HepG2 (cell line): ENCODE results near the gene ZNF740. TPM values are rescaled to one million over a fixed set of nuclear protein-coding genes. Genes with fewer than 3 reads are reported as not detected.

ENCODE experiments used
- CSRNP2 ChIP-seq: sonication (generic); formaldehyde crosslinking; conservative IDR thresholded peaks from 2 replicates; pipeline ENCODE4 v1.8.0; 2022; ENCODE audit warnings: low read depth, missing genetic modification reagents
- ELF1 ChIP-seq: sonication (generic); formaldehyde crosslinking; IDR thresholded peaks from 2 replicates; pipeline ENCODE4 v1.4.0; 2020; ENCODE audit warnings: missing genetic modification reagents
- JDP2 ChIP-seq: sonication (generic); formaldehyde crosslinking; IDR thresholded peaks from 2 replicates; pipeline ENCODE4 v1.8.1; 2022; ENCODE audit warnings: missing genetic modification reagents, borderline replicate concordance
- KAT8 ChIP-seq: IDR thresholded peaks from 2 replicates; pipeline ENCODE4 v1.6.1; 2016; ENCODE audit warnings: missing genetic modification reagents, missing compliant biosample characterization
- KIAA2018 ChIP-seq: sonication (generic); formaldehyde crosslinking; IDR thresholded peaks from 2 replicates; pipeline ENCODE4 v1.5.0; 2020; ENCODE audit warnings: mild to moderate bottlenecking, missing genetic modification reagents, borderline replicate concordance
- KLF11 ChIP-seq: IDR thresholded peaks from 2 replicates; pipeline ENCODE4 v1.6.1; 2016; ENCODE audit warnings: missing compliant biosample characterization
- RFXANK ChIP-seq: IDR thresholded peaks from 2 replicates; pipeline ENCODE4 v1.6.1; 2016
- TFAP4 ChIP-seq: sonication (generic); IDR thresholded peaks from 2 replicates; pipeline ENCODE4 v1.6.1; 2016; ENCODE audit warnings: low read depth, borderline replicate concordance
- TSC22D2 ChIP-seq: sonication (generic); formaldehyde crosslinking; IDR thresholded peaks from 2 replicates; pipeline ENCODE4 v1.5.1; 2020; ENCODE audit warnings: missing genetic modification reagents, mild to moderate bottlenecking, borderline replicate concordance
- YY1 ChIP-seq: IDR thresholded peaks from 2 replicates; pipeline ENCODE4 v1.6.1; 2011; ENCODE audit warnings: low read length, low read depth, moderate library complexity, mild to moderate bottlenecking; ENCODE audit not compliant: insufficient read depth, insufficient replicate concordance
- ZNF333 ChIP-seq: sonication (generic); formaldehyde crosslinking; IDR thresholded peaks from 2 replicates; pipeline ENCODE4 v1.4.0; 2020; ENCODE audit warnings: mild to moderate bottlenecking, missing genetic modification reagents, borderline replicate concordance
- polyA plus RNA-seq, 8 experiments: library from polyadenylated mRNA; depleted of rRNA in 3 of 8; stranded (reverse) in 7 of 8; unstranded in 1 of 8; fragments of >200 nt; fragmentation: Illumina TruSeq in 4 of 8; extraction: Trizol in 4 of 8; gene quantifications; 2 replicates each; pipeline versions ENCODE4 v1.2.1 to v1.2.3, GENCODE V29; 2011 to 2016; ENCODE audit warnings: low read depth in 4 of 8, missing spikeins in 1 of 8, mixed read lengths in 1 of 8; ENCODE audit not compliant: insufficient read depth in 1 of 8
- total RNA-seq, 5 experiments: library from RNA; depleted of rRNA; stranded (reverse); fragments of >200 nt; fragmentation: Illumina TruSeq; extraction: Trizol; gene quantifications; 2 replicates each; pipeline ENCODE4 v1.2.3, GENCODE V29; 2016; ENCODE audit warnings: low read depth in 1 of 5
- TF ChIP-seq, protein P1 (sequence below): sonication (generic); formaldehyde crosslinking; IDR thresholded peaks from 2 replicates; pipeline ENCODE4; 2020; ENCODE audit warnings: missing genetic modification reagents, mild to moderate bottlenecking, borderline replicate concordance
- TF ChIP-seq, protein P2 (sequence below): sonication (generic); formaldehyde crosslinking; IDR thresholded peaks from 2 replicates; pipeline ENCODE4 v1.4.0; 2020; ENCODE audit warnings: mild to moderate bottlenecking, missing genetic modification reagents
- TF ChIP-seq, protein P3 (sequence below): sonication (generic); formaldehyde crosslinking; IDR thresholded peaks from 2 replicates; pipeline ENCODE4 v1.5.0; 2020; ENCODE audit warnings: mild to moderate bottlenecking, missing genetic modification reagents, moderate library complexity

Gene ZNF740
- total and polyA plus RNA-seq, 2 of the 13 experiments (the other 11 are each of a cell fraction or from before 2014, with no cell fraction given) = 16.9 to 19.0 TPM

DNA sequence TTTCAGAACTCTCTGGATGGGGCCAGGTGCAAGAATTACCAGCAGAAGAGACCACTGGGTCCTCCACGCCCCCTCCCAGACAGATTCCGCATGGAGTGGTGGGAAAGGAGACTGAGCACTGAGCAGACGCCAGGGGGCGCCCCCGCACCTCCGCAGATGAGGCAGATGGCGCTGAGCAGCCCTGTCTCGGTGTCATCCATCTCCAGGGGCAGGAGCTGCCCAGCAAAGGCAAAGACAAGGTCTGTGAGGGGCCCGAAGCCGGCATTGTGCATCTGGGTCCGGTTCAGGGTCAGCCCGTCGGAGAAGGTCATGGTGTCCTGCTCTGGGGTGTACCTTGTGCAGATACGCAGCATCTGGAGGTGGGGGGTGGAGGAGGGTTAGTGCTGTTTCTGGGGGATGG is 32.8 kb downstream of the ZNF740 start (continued):
- TF ChIP-seq TFAP4 (no peak), KIAA2018 (CRISPR knock-in tag) (no peak), KLF11 (no peak), ELF1 (CRISPR knock-in tag) (no peak), JDP2 (no peak), ZNF333 (CRISPR knock-in tag) (no peak), YY1 (peak; percentile 68), CSRNP2 (CRISPR knock-in tag) (no peak), KAT8 (CRISPR knock-in tag) (0 out of 2 replicates have a peak, but pooled peaks have one; percentile 16), RFXANK (CRISPR knock-in tag) (no peak), TSC22D2 (CRISPR knock-in tag) (no peak)
- TF ChIP-seq, protein P1, sequence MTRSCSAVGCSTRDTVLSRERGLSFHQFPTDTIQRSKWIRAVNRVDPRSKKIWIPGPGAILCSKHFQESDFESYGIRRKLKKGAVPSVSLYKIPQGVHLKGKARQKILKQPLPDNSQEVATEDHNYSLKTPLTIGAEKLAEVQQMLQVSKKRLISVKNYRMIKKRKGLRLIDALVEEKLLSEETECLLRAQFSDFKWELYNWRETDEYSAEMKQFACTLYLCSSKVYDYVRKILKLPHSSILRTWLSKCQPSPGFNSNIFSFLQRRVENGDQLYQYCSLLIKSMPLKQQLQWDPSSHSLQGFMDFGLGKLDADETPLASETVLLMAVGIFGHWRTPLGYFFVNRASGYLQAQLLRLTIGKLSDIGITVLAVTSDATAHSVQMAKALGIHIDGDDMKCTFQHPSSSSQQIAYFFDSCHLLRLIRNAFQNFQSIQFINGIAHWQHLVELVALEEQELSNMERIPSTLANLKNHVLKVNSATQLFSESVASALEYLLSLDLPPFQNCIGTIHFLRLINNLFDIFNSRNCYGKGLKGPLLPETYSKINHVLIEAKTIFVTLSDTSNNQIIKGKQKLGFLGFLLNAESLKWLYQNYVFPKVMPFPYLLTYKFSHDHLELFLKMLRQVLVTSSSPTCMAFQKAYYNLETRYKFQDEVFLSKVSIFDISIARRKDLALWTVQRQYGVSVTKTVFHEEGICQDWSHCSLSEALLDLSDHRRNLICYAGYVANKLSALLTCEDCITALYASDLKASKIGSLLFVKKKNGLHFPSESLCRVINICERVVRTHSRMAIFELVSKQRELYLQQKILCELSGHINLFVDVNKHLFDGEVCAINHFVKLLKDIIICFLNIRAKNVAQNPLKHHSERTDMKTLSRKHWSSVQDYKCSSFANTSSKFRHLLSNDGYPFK (CRISPR knock-in tag) = peak; percentile 46; the same call in 1 of the 2 replicates
- TF ChIP-seq, protein P2, sequence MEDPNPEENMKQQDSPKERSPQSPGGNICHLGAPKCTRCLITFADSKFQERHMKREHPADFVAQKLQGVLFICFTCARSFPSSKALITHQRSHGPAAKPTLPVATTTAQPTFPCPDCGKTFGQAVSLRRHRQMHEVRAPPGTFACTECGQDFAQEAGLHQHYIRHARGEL (CRISPR knock-in tag) = 0 out of 2 replicates have a peak, but pooled peaks have one; percentile 26
- TF ChIP-seq, protein P3, sequence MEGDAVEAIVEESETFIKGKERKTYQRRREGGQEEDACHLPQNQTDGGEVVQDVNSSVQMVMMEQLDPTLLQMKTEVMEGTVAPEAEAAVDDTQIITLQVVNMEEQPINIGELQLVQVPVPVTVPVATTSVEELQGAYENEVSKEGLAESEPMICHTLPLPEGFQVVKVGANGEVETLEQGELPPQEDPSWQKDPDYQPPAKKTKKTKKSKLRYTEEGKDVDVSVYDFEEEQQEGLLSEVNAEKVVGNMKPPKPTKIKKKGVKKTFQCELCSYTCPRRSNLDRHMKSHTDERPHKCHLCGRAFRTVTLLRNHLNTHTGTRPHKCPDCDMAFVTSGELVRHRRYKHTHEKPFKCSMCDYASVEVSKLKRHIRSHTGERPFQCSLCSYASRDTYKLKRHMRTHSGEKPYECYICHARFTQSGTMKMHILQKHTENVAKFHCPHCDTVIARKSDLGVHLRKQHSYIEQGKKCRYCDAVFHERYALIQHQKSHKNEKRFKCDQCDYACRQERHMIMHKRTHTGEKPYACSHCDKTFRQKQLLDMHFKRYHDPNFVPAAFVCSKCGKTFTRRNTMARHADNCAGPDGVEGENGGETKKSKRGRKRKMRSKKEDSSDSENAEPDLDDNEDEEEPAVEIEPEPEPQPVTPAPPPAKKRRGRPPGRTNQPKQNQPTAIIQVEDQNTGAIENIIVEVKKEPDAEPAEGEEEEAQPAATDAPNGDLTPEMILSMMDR (CRISPR knock-in tag) = peak; percentile 98
